GM21528 (cell line): ENCODE data around the gene EIF2S2.
"Not testable (repeated sequence)": the region's sequence is repeated elsewhere in the genome, so short reads cannot be mapped to it uniquely, and the experiment has no call there.

Source experiments
- ATAC-seq: cut with Tn5 transposase; IDR thresholded peaks from one replicate; pipeline ENCODE4 v1.9.1; 2021; ENCODE audit warnings: mild to moderate bottlenecking, moderate library complexity; ENCODE audit not compliant: unreplicated experiment, low FRiP score

The EIF2S2 gene

GRCh38 chr20:34111702-34112599 lies at the start of gene EIF2S2:
Gene EIF2S2, minus strand, starts transcription at chr20:34112243. Its CDS starts 133 bp downstream, at chr20:34112110.
- peak; percentile 89 for ATAC-seq

- not testable (repeated sequence) for ATAC-seq
Observed at GRCh38 chr20:34157697-34158096, 45.7 kb upstream of the EIF2S2 start.

- no peak for ATAC-seq
Observed at GRCh38 chr20:34155836-34156235, 43.8 kb upstream of the EIF2S2 start.

- not testable (repeated sequence) for ATAC-seq
Observed at GRCh38 chr20:34153169-34153568, 41.1 kb upstream of the EIF2S2 start.

GRCh38 chr20:34152073-34152472 lies 40.0 kb upstream of the EIF2S2 start:
- ATAC-seq, result not testable (repeated sequence)

GRCh38 chr20:34150306-34151000 lies 38.4 kb upstream of the EIF2S2 start:
- no peak for ATAC-seq

GRCh38 chr20:34145280-34145819 lies 33.3 kb upstream of the EIF2S2 start:
- ATAC-seq, result no peak

GRCh38 chr20:34143951-34144350 lies 31.9 kb upstream of the EIF2S2 start:
- no peak for ATAC-seq

GRCh38 chr20:34142121-34142520 lies 30.1 kb upstream of the EIF2S2 start:
- no peak for ATAC-seq

GRCh38 chr20:34141293-34141692 lies 29.2 kb upstream of the EIF2S2 start:
- no peak for ATAC-seq

GRCh38 chr20:34135525-34136275 lies 23.7 kb upstream of the EIF2S2 start:
- ATAC-seq, result not testable (repeated sequence)

GRCh38 chr20:34133365-34133860 lies 21.4 kb upstream of the EIF2S2 start:
- not testable (repeated sequence) for ATAC-seq

GRCh38 chr20:34132943-34133342 lies 20.9 kb upstream of the EIF2S2 start:
- not testable (repeated sequence) for ATAC-seq

- ATAC-seq, result not testable (repeated sequence)
Observed at GRCh38 chr20:34132491-34132890, 20.4 kb upstream of the EIF2S2 start.

GRCh38 chr20:34131491-34131890 lies 19.4 kb upstream of the EIF2S2 start:
- ATAC-seq, result no peak

GRCh38 chr20:34129518-34130162 lies 17.6 kb upstream of the EIF2S2 start:
- ATAC-seq, result no peak

GRCh38 chr20:34127792-34128191 lies 15.7 kb upstream of the EIF2S2 start:
- ATAC-seq, result no peak

- no peak for ATAC-seq
Observed at GRCh38 chr20:34124469-34125249, 12.6 kb upstream of the EIF2S2 start.

- ATAC-seq, result no peak
Observed at GRCh38 chr20:34123309-34123708, 11.3 kb upstream of the EIF2S2 start.
